H1 (cell line): Measurements from ENCODE around the gene TMTC2. TPM values are rescaled to one million over a fixed set of nuclear protein-coding genes. Genes with fewer than 3 reads are reported as not detected.
A peak's percentile ranks its signal among the peaks of the same experiment; 100 is the strongest.

Source experiments
- CTCF ChIA-PET: fragments of 300-600 bp; sonication (Branson Sonifier 250); formaldehyde crosslinking; loops from one replicate; lab custom pipeline; 2021; ENCODE audit not compliant: partially characterized antibody; lab: Charles Lee
- POLR2A ChIA-PET: fragments of 300-600 bp; sonication (Branson Sonifier 250); formaldehyde crosslinking; loops from one replicate; lab custom pipeline; 2021; ENCODE audit warnings: inconsistent platforms; ENCODE audit not compliant: partially characterized antibody; lab: Charles Lee
- DNase-seq, 2 experiments: peaks; one replicate each; pipeline versions ENCODE4 v3.0.0 to v3.0.0-alpha.2; 2010 to 2022; ENCODE audit warnings: low spot score in 2 of 2, low read depth in 1 of 2, mixed read lengths in 1 of 2
- FAIRE-seq: peaks from 2 replicates; lab custom pipeline; 2011; peaks lifted over from hg19 to GRCh38; lab: Jason Lieb, UNC
- H2AFZ ChIP-seq: 2 replicates; pipeline ENCODE4 v1.8.1; 2012; ENCODE audit warnings: low read length, inconsistent platforms
- H2AK5ac ChIP-seq: 2 replicates; pipeline ENCODE4 v1.6.1; 2013; ENCODE audit warnings: low read depth, low read length
- H2BK120ac ChIP-seq: replicated peaks from 2 replicates; pipeline ENCODE3; 2013; ENCODE audit warnings: low read depth, low read length, inconsistent platforms
- H2BK12ac ChIP-seq: 2 replicates; pipeline ENCODE4 v1.6.1; 2013; ENCODE audit warnings: low read depth, low read length
- H2BK15ac ChIP-seq: 2 replicates; pipeline ENCODE4 v1.6.1; 2013; ENCODE audit warnings: low read length
- H2BK20ac ChIP-seq: 2 replicates; pipeline ENCODE4 v1.6.1; 2013; ENCODE audit warnings: low read length
- H2BK5ac ChIP-seq: 2 replicates; pipeline ENCODE4 v1.6.1; 2013; ENCODE audit warnings: low read depth, low read length
- H3K14ac ChIP-seq: 2 replicates; pipeline ENCODE4 v1.6.1; 2013; ENCODE audit warnings: inconsistent platforms; ENCODE audit not compliant: insufficient read length
- H3K18ac ChIP-seq: 2 replicates; pipeline ENCODE4 v1.6.1; 2013; ENCODE audit warnings: low read length; ENCODE audit errors: extremely low read depth
- H3K23ac ChIP-seq: 2 replicates; pipeline ENCODE4 v1.6.1; 2013; ENCODE audit warnings: inconsistent platforms; ENCODE audit not compliant: insufficient read length
- H3K23me2 ChIP-seq: 2 replicates; pipeline ENCODE4 v1.6.1; 2013; ENCODE audit warnings: low read depth, low read length
- H3K27ac ChIP-seq: 2 replicates; pipeline ENCODE4 v1.6.1; 2011; ENCODE audit warnings: low read depth, low read length, inconsistent platforms
- H3K27me3 ChIP-seq, 4 experiments: replicated peaks in 1 of 4; 1 replicate in 1 of 4; 2 replicates in 3 of 4; pipeline versions ENCODE4 v1.6.1 to v1.8.1; 2011 to 2013; ENCODE audit warnings: low read length in 3 of 4, mild to moderate bottlenecking in 3 of 4, inconsistent platforms in 2 of 4, mixed read lengths in 2 of 4, moderate library complexity in 1 of 4; ENCODE audit not compliant: control insufficient read depth in 3 of 4, insufficient read depth in 3 of 4; ENCODE audit errors: extremely low read depth in 1 of 4
- H3K36me3 ChIP-seq, 4 experiments: 2 replicates each; pipeline versions ENCODE4 v1.6.1 to v1.8.1; 2011 to 2013; ENCODE audit warnings: mild to moderate bottlenecking in 4 of 4, low read length in 3 of 4, moderate library complexity in 2 of 4, control low read depth in 1 of 4, inconsistent platforms in 1 of 4; ENCODE audit not compliant: insufficient read depth in 4 of 4, control insufficient read depth in 2 of 4
- H3K4ac ChIP-seq: replicated peaks from 2 replicates; pipeline ENCODE3; 2013; ENCODE audit warnings: low read length, low read depth, mixed read lengths, inconsistent platforms; ENCODE audit not compliant: insufficient read length
- H3K4me1 ChIP-seq, 4 experiments: replicated peaks in 1 of 4; 1 replicate in 1 of 4; 2 replicates in 3 of 4; pipeline versions ENCODE4 v1.6.1 to v1.8.1; 2011 to 2013; ENCODE audit warnings: low read length in 3 of 4, inconsistent platforms in 2 of 4, mixed read lengths in 1 of 4; ENCODE audit not compliant: insufficient read depth in 4 of 4, control insufficient read depth in 3 of 4
- H3K4me2 ChIP-seq, 2 experiments: 2 replicates each; pipeline versions ENCODE4 v1.6.1 to v1.8.1; 2011 to 2013; ENCODE audit warnings: low read depth in 2 of 2, low read length in 2 of 2, control low read depth in 1 of 2, inconsistent platforms in 1 of 2, mild to moderate bottlenecking in 1 of 2; ENCODE audit not compliant: insufficient read depth in 1 of 2
- H3K4me3 ChIP-seq, 4 experiments: fragments of 200-600, 300-600 bp in 1 of 4; sonication (generic), shearing (Covaris generic), sonication (Bioruptor Twin) in 1 of 4; 2 replicates each; pipeline versions ENCODE4 v1.5.1 to v1.8.1; 2011 to 2016; ENCODE audit warnings: low read length in 4 of 4, low read depth in 3 of 4, control low read depth in 2 of 4, inconsistent platforms in 2 of 4, mild to moderate bottlenecking in 2 of 4, mixed read lengths in 1 of 4, moderate library complexity in 1 of 4; ENCODE audit not compliant: insufficient read depth in 2 of 4; ENCODE audit errors: extremely low read depth in 1 of 4
- H3K56ac ChIP-seq: replicated peaks from 2 replicates; pipeline ENCODE3; 2013; ENCODE audit warnings: low read depth, mild to moderate bottlenecking, mixed read lengths, low read length, inconsistent platforms; ENCODE audit not compliant: insufficient read length
- H3K79me1 ChIP-seq: 2 replicates; pipeline ENCODE4 v1.6.1; 2013; ENCODE audit warnings: low read depth, low read length, control low read depth
- H3K79me2 ChIP-seq, 2 experiments: 2 replicates each; pipeline versions ENCODE4 v1.6.1 to v1.8.1; 2012 to 2013; ENCODE audit warnings: low read length in 2 of 2, mild to moderate bottlenecking in 2 of 2, inconsistent platforms in 1 of 2; ENCODE audit not compliant: insufficient read depth in 2 of 2, control insufficient read depth in 1 of 2
- H3K9ac ChIP-seq, 4 experiments: replicated peaks in 1 of 4; 1 replicate in 1 of 4; 2 replicates in 3 of 4; pipeline versions ENCODE4 v1.6.1 to v1.8.1; 2011 to 2013; ENCODE audit warnings: low read depth in 3 of 4, low read length in 3 of 4, control low read depth in 2 of 4, mild to moderate bottlenecking in 2 of 4, moderate library complexity in 2 of 4, inconsistent platforms in 1 of 4; ENCODE audit errors: extremely low read depth in 1 of 4
- H3K9me3 ChIP-seq, 2 experiments: 2 replicates each; pipeline versions ENCODE4 v1.6.1 to v1.8.1; 2012 to 2013; ENCODE audit warnings: mild to moderate bottlenecking in 2 of 2, moderate library complexity in 2 of 2, control low read depth in 1 of 2, inconsistent platforms in 1 of 2, low read depth in 1 of 2, low read length in 1 of 2, mixed read lengths in 1 of 2; ENCODE audit not compliant: insufficient read depth in 2 of 2
- H4K20me1 ChIP-seq, 2 experiments: replicated peaks in 1 of 2; 2 replicates each; pipeline versions ENCODE3 to v1.8.1; 2011 to 2013; ENCODE audit warnings: inconsistent platforms in 2 of 2, low read length in 2 of 2, mild to moderate bottlenecking in 1 of 2; ENCODE audit not compliant: insufficient read depth in 2 of 2, control insufficient read depth in 1 of 2
- H4K5ac ChIP-seq: 2 replicates; pipeline ENCODE4 v1.6.1; 2013; ENCODE audit warnings: low read length, low read depth, mixed read lengths, inconsistent platforms; ENCODE audit not compliant: insufficient read length
- H4K8ac ChIP-seq: 2 replicates; pipeline ENCODE4 v1.8.0; 2013; ENCODE audit warnings: mild to moderate bottlenecking, moderate library complexity, low read length, inconsistent platforms; ENCODE audit not compliant: insufficient read depth; ENCODE audit errors: extremely low read depth
- H4K91ac ChIP-seq: replicated peaks from 2 replicates; pipeline ENCODE3; 2013; ENCODE audit warnings: low read length, mixed read lengths, inconsistent platforms; ENCODE audit not compliant: insufficient read length
- ASH2L ChIP-seq: fragments of 200-600, 300-600 bp; sonication (generic); IDR thresholded peaks from one replicate; pipeline ENCODE4 v1.7.1; 2017; ENCODE audit warnings: low read length
- CEBPB ChIP-seq: IDR thresholded peaks from 2 replicates; pipeline ENCODE4 v1.6.1; 2012; ENCODE audit warnings: low read depth, low read length
- CHD2 ChIP-seq: IDR thresholded peaks from 2 replicates; pipeline ENCODE4 v1.6.1; 2012; ENCODE audit warnings: low read length, improper control_type of control experiment
- CTCF ChIP-seq, 3 experiments: IDR thresholded peaks; 1 replicate in 2 of 3; 2 replicates in 1 of 3; pipeline versions ENCODE4 v1.5.1 to v1.6.1; 2011; ENCODE audit warnings: low read length in 3 of 3, mild to moderate bottlenecking in 3 of 3, inconsistent platforms in 2 of 3, low read depth in 1 of 3, moderate library complexity in 1 of 3; ENCODE audit not compliant: insufficient read depth in 1 of 3; ENCODE audit errors: control extremely low read depth in 1 of 3
- E2F6 ChIP-seq: IDR thresholded peaks from 2 replicates; pipeline ENCODE4 v1.6.1; 2012; ENCODE audit warnings: inconsistent platforms
- KDM1A ChIP-seq: fragments of 200-600, 300-600 bp; sonication (generic); IDR thresholded peaks from 2 replicates; pipeline ENCODE4 v1.7.1; 2016; ENCODE audit warnings: mild to moderate bottlenecking, low read length, borderline replicate concordance
- MAFK ChIP-seq: IDR thresholded peaks from 2 replicates; pipeline ENCODE4 v1.6.1; 2012; ENCODE audit warnings: low read depth, mild to moderate bottlenecking, improper control_type of control experiment, low read length
- RBBP5 ChIP-seq: IDR thresholded peaks from 2 replicates; pipeline ENCODE4 v1.7.1; 2012; ENCODE audit warnings: low read depth, mild to moderate bottlenecking, inconsistent platforms, low read length, moderate library complexity, borderline replicate concordance
- RFX5 ChIP-seq: IDR thresholded peaks from 2 replicates; pipeline ENCODE4 v1.6.1; 2011; ENCODE audit warnings: low read depth, low read length, improper control_type of control experiment, borderline replicate concordance
- RXRA ChIP-seq: IDR thresholded peaks from 2 replicates; pipeline ENCODE4 v1.6.1; 2011; ENCODE audit warnings: low read depth, mild to moderate bottlenecking, low read length, moderate library complexity; ENCODE audit not compliant: insufficient read depth
- ZNF274 ChIP-seq: IDR thresholded peaks from 2 replicates; pipeline ENCODE4 v1.7.0; 2012; ENCODE audit warnings: low read length, borderline replicate concordance; ENCODE audit errors: extremely low read depth
- WGBS, 2 experiments: shearing (Covaris generic) in 1 of 2; methylation state at CpG; one replicate each; pipeline versions ENCODE4 v1.1.6 to v1.1.7; 2013 to 2015; ENCODE audit warnings: low lambda C conversion rate in 2 of 2, mixed read lengths in 2 of 2, inconsistent platforms in 1 of 2, low coverage in 1 of 2, missing lambda C conversion rate in 1 of 2; ENCODE audit not compliant: insufficient replicate concordance in 2 of 2, insufficient coverage in 1 of 2, insufficient read length in 1 of 2; ENCODE audit errors: extremely low coverage in 1 of 2, missing lambda C conversion rate in 1 of 2; 5-methylcytosine and 5-hydroxymethylcytosine counted together
- polyA plus RNA-seq, 7 experiments: library from polyadenylated mRNA; depleted of rRNA in 3 of 7; stranded (reverse) in 5 of 7; unstranded in 2 of 7; fragments of >200 nt in 5 of 7; fragments of 200-250 nt in 2 of 7; gene quantifications; 1 replicate in 5 of 7; 2 replicates in 1 of 7; 4 replicates in 1 of 7; pipeline versions ENCODE4 v1.2.1 to v1.2.3, GENCODE V29; 2011 to 2013; ENCODE audit warnings: missing spikeins in 2 of 7, mixed read lengths in 2 of 7
- total RNA-seq: library from RNA; stranded (reverse); fragmentation: NEBNext Ultra II Directional; extraction: Animal tissue kit (Norgen Biotek cat#: 25700); gene quantifications from 2 replicates; pipeline ENCODE4 v1.2.1, GENCODE V29; 2021

Gene TMTC2
- total and polyA plus RNA-seq, 2 of the 8 experiments (the other 6 are each of a cell fraction or from before 2014, with no cell fraction given) = 2.3 to 3.9 TPM

- Histone ChIP-seq H3K4ac (no peak overlapping the region), H3K36me3 (no peaks in the 10 kb centered on the region), H3K23ac (peak overlapping the region; percentile 85), H3K4me2 (no peak overlapping the region), H4K5ac (no peak overlapping the region), H2BK15ac (no peak overlapping the region), H2BK120ac (no peak overlapping the region), H4K91ac (no peak overlapping the region), H2BK20ac (no peak overlapping the region), H3K9me3 (no peaks in the 10 kb centered on the region), H2BK5ac (no peak overlapping the region), H4K8ac (no peak overlapping the region), H3K9ac (no peak overlapping the region), H3K4me1 (peaks cover 0 to 6% (median 0%) of the 10 kb centered on the region in 4 experiments; a peak in 2 of 7 replicates), H2AK5ac (no peak overlapping the region), H3K79me2 (no peaks in the 10 kb centered on the region), H3K23me2 (no peaks in the 10 kb centered on the region), H3K4me3 (no peak overlapping the region), H3K27me3 (peaks cover 0 to 1% (median 0%) of the 10 kb centered on the region in 4 experiments; a peak in 1 of 7 replicates), H3K14ac (no peak overlapping the region), H2AFZ (no peak overlapping the region), H3K56ac (no peak overlapping the region), H3K27ac (no peak overlapping the region), H3K18ac (no peak overlapping the region), H4K20me1 (no peaks in the 10 kb centered on the region), H3K79me1 (no peaks in the 10 kb centered on the region), H2BK12ac (no peak overlapping the region)
- 93% methylated on average over 5 of the region's 5 CpGs; no CpG with 5 or more reads in 1 of the 2 experiments for WGBS, 2 experiments
- no peak for FAIRE-seq
- no peak for DNase-seq
- ChIA-PET CTCF (interaction anchor here (1.3 kb wide), 1 partner anchor 10 kb away, joined by 3 read pairs; no protein-coding TSS in a partner anchor), POLR2A (no interaction called here)
- no peak for TF ChIP-seq MAFK
- TF ChIP-seq CTCF (IDR thresholded peaks at IDR 0.05; ENCODE audit: control extremely low read depth in 1 of 3, insufficient read depth in 1 of 3, low read depth in 1 of 3, low read length in 3 of 3) = no peak
- no peak for TF ChIP-seq CHD2
- TF ChIP-seq RFX5 = no peak
- no peak for TF ChIP-seq KDM1A
- no peak for TF ChIP-seq CEBPB
- TF ChIP-seq RBBP5 = no peak
- TF ChIP-seq RXRA = no peak
- TF ChIP-seq ASH2L = no peak
- TF ChIP-seq E2F6 = no peak
- TF ChIP-seq ZNF274 = no peak
Observed at GRCh38 chr12:83156815-83157214, 470.1 kb downstream of the TMTC2 start.
